GM12801 (cell line): Measurements from ENCODE around the gene NELFA.

Experiments used
- CTCF ChIP-seq: IDR thresholded peaks from one replicate; pipeline ENCODE4 v1.5.1; 2011; ENCODE audit warnings: control low read depth; ENCODE audit not compliant: insufficient read length; ENCODE audit errors: extremely low read depth

The NELFA gene

GRCh38 chr4:1937550-1937949 is 71.2 kb downstream of the NELFA start:
- no peak for TF ChIP-seq CTCF

- no peak for TF ChIP-seq CTCF
Observed at GRCh38 chr4:1933700-1934099, 75.1 kb downstream of the NELFA start.

- no peak for TF ChIP-seq CTCF
Observed at GRCh38 chr4:1932736-1933135, 76.0 kb downstream of the NELFA start.
